Body of pancreas (tissue), 4 donors: ENCODE results near the gene ATG101.

Source experiments
- POLR2A ChIP-seq, 3 donors: fragments of 450-650 bp; IDR thresholded peaks; one replicate each; pipeline ENCODE4 v1.6.1; 2016; ENCODE audit warnings: antibody characterized with exemption in 3 of 3, mild to moderate bottlenecking in 2 of 3
- TF ChIP-seq, protein P1 (sequence below), 7 experiments: fragments of 450-650 bp in 4 of 7; fragments of 200-600 bp in 3 of 7; sonication (generic) in 3 of 7; IDR thresholded peaks; one replicate each; pipeline ENCODE4 v1.5.1; 2016 to 2019; ENCODE audit warnings: antibody characterized with exemption in 7 of 7

DNA sequence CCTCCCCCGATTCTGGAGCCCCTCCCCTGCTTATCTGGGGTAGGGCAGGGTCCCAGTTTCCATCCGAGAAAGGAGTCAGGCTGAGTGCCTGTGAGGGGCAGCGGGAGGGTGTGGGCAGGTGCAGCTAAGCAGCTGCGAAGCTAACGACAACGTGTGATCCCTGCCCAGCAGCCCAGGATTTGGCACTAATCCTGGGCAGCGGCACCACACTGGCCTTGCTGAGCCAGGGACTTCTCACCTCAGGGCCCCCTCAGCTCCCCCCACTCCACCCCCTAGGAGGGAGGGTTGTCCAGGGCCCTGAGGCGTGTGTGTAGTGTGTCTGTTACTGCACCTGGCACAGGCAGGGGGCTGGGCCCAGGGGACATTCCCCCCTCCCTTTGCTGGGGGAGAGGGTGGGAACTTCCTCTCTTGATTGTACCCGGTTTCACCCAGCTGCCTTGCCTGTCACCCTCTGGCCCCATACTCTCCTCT lies 11.5 kb downstream of the ATG101 start:
- TF ChIP-seq, protein P1, sequence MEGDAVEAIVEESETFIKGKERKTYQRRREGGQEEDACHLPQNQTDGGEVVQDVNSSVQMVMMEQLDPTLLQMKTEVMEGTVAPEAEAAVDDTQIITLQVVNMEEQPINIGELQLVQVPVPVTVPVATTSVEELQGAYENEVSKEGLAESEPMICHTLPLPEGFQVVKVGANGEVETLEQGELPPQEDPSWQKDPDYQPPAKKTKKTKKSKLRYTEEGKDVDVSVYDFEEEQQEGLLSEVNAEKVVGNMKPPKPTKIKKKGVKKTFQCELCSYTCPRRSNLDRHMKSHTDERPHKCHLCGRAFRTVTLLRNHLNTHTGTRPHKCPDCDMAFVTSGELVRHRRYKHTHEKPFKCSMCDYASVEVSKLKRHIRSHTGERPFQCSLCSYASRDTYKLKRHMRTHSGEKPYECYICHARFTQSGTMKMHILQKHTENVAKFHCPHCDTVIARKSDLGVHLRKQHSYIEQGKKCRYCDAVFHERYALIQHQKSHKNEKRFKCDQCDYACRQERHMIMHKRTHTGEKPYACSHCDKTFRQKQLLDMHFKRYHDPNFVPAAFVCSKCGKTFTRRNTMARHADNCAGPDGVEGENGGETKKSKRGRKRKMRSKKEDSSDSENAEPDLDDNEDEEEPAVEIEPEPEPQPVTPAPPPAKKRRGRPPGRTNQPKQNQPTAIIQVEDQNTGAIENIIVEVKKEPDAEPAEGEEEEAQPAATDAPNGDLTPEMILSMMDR (IDR thresholded peaks at IDR 0.05) = no peak
- TF ChIP-seq POLR2A (IDR thresholded peaks at IDR 0.05) = no peak
